ENCODE results near the gene TRMO.

TRMO gene

GRCh38 chr9:97861148-97861475 lies 61.2 kb downstream of the TRMO start:
- DNase-seq (ENCODE audit: extremely low read depth in 1 of 2, low read depth in 1 of 2), result no peak

DNA sequence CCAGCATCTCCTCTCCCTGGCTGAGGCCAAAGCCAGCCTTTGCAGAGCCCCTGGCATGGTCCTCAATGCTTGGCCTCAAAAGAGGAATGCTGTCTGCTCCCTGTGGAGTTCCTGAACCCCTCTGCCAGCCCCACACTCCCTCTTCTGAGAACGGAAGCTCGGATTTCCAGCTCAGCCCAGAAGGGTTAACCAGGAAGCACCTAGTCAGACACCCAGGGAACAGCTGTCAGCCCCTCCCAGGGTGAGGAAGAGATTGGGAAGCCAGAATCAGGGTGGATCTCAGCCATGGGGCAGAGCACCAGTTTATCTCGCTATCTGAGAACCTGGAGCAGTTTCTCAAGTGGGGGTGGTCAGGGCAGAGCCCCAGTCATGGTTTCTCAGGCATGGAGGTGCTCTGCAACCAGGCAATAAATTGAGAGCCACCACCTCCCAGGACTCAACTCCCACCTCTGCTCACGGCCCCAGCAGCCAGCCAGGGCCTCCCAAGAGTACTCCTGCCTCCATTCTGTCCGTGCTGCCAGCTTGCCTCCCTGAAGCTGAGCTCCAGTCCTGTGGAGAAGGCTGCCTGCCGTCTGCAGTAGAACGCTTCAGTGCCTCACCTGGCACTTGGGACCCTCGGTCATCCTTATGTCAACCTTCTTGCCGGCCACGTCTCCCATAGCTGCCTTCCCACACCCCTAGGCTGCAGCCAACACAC lies 61.7 kb downstream of the TRMO start:
- DNase-seq (ENCODE audit: extremely low read depth in 1 of 2, low read depth in 1 of 2), result no peak

- no peak for DNase-seq (ENCODE audit: extremely low read depth in 1 of 2, low read depth in 1 of 2)
Measured at GRCh38 chr9:97859346-97859745, 63.0 kb downstream of the TRMO start.

DNA sequence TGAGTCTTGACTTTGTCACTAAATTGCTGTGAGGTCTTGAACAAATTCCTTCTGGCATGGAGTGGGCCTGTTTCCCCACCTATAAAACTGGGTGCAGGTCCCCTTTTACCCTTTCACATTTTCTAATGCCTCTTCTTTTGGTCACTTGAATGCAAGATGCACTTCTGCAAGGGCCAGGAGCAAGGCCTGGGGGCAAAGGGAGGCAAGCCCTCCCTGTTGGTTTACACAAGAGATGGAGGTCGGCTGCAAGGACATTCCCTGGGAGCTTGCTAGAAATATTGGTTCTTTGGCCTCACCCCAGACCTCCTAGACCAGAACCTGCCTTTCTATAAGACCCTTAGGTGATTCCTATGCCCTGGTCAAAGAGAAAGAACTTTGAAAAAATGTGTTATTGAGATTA lies 63.5 kb downstream of the TRMO start:
- DNase-seq (ENCODE audit: extremely low read depth in 1 of 2, low read depth in 1 of 2), result no peak

DNA sequence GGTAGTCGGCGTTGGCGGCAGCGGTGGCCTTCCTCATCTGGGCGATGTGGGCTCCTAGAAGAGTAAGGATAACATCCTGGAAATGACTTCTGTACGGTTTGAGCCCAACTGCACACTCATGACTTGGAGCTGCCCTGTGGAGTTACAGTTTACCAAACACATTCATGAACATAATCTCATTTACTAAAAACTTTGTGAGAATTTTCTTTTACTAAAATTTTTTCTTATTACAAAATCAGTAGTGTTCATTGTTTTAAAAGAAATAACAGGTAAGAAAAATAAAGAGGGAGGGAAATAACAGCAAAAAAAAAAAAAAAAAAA lies 63.9 kb downstream of the TRMO start:
- no peak for DNase-seq (ENCODE audit: extremely low read depth in 1 of 2, low read depth in 1 of 2)

- DNase-seq (ENCODE audit: extremely low read depth in 1 of 2, low read depth in 1 of 2), result no peak
Measured at GRCh38 chr9:97857606-97858392, 64.5 kb downstream of the TRMO start.

DNA sequence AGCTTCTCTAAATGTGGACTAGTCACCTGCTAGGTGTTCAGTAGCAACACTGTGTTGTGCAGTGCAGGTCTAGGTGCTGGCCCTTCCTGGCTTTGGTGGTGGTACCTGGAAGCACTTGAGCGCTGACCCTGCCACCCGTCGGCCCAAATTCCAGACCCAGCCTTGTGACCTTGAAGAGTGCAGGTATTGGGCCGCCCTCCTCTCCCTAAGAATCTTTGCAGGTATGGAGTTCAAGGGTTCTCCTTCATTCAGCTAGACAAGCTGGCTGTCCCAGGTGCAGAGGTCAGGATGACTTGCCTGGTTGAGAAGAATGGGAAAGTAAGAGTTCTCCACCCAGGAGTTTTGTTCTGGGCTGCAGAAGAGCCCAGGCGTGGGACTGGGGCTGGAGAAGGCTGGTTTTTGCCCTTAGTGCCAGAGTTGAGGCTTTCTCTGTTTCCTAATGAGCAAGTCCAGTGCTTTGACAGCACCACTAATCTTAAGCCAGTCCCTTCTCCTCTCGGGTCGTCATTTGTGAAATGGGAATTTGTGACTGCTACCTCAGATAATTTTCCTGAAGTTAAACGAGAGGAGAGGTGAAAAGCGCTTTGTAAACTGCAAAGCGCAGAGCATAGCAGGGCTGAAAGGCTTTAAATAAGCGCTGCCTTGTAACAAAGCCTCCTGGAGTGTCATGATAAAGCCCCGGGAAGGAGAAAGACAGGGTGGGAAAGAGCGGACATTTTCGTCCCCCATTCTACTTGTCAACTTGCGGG lies 65.3 kb downstream of the TRMO start:
- no peak for DNase-seq (ENCODE audit: extremely low read depth in 1 of 2, low read depth in 1 of 2)

- DNase-seq (ENCODE audit: extremely low read depth in 1 of 2, low read depth in 1 of 2), result no peak
Measured at GRCh38 chr9:97855899-97856298, 66.4 kb downstream of the TRMO start.

DNA sequence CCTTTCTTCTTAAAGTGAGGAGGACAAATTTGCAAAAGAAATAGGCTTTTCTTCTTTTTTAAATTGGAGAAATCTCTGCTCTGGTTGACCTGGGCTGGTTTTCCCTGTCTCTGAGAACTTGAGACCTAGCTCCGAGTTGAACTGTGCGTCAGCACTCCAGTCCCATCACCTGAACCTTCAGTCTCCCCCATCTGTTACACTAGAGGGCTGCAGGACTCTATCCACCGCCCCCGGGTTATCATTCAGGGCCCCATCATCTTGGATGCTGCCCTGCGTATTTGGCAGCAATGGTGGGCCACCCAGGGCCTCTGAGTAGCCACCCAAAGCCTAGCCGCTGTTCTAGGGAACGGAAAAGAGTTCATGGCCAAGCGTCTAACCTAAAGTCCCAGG lies 66.8 kb downstream of the TRMO start:
- DNase-seq (ENCODE audit: extremely low read depth in 1 of 2, low read depth in 1 of 2), result no peak

DNA sequence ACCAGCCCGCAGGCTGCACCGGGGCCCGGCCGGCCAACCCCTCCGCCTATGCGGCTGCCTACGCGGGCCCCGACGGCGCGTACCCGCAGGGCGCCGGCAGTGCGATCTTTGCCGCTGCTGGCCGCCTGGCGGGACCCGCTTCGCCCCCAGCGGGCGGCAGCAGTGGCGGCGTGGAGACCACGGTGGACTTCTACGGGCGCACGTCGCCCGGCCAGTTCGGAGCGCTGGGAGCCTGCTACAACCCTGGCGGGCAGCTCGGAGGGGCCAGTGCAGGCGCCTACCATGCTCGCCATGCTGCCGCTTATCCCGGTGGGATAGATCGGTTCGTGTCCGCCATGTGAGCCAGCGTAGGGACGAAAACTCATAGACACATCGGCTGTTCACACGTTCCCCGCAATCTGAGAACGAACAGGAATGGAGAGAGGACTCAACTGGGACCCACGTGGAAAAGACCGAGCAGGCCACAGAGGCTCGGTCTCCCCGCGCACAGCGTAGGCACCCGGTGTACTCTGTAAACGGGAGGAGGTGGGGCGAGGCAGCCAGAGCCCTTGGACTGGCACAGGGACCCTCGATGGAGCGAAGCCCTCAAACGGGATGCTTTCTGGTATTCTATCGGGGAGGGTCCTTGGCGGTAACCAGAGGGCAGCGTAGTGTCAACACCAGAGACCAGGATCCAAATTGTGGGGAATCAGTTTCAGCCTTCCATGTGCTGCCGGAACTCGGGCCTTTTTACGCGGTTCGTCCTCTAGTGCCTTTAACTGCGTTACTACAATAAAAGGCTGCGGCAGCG lies 67.4 kb downstream of the TRMO start:
- no peak for DNase-seq (ENCODE audit: extremely low read depth in 1 of 2, low read depth in 1 of 2)

Data from stimulated activated CD8-positive, alpha-beta memory T cell treated with anti-CD3 and anti-CD28 coated beads, Interleukin-7, amount 100 ng/mL, for 48 hours (primary cell).